Hindlimb muscle (tissue), 1 donor: Measurements from ENCODE around the gene HPDL. TPM values are rescaled to one million over a fixed set of nuclear protein-coding genes. Genes with fewer than 3 reads are reported as not detected.
"Not testable (repeated sequence)": the region's sequence is repeated elsewhere in the genome, so short reads cannot be mapped to it uniquely, and the experiment has no call there.

Source experiments
- DNase-seq: peaks from one replicate; pipeline ENCODE4 v3.0.0-alpha.2; 2013
- polyA plus RNA-seq: library from polyadenylated mRNA; unstranded; fragments of 120-200 nt; gene quantifications from one replicate; pipeline ENCODE4 v1.2.1, GENCODE V29; 2013; ENCODE audit not compliant: insufficient read length

Gene HPDL
- 1.8 TPM for polyA plus RNA-seq

GRCh38 chr1:45326627-45327623, at the start of gene HPDL:
Gene HPDL, plus strand, starts transcription at chr1:45326895. Its CDS starts 254 bp downstream, at chr1:45327149.
- peak; percentile 78 for DNase-seq

DNA sequence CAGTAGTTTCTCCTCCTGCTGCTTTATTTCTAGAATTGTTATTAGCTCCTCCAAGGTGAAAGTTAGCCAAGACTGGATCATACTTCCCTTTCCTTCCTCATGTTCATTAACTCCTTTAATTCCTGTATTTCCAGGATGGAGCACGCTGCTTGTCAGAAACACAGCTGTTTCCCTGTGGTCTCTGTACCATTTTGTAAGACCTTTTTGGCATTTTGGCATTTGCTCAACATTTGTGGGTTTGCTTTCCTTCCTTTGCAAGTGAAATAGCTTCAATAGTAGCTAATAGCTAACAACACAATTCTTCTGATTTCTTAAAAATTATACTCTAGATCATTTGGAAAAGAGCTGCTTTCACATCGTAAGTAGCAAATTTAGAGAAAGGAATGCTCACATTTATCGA, 44.3 kb upstream of the HPDL start:
- no peak for DNase-seq

DNA sequence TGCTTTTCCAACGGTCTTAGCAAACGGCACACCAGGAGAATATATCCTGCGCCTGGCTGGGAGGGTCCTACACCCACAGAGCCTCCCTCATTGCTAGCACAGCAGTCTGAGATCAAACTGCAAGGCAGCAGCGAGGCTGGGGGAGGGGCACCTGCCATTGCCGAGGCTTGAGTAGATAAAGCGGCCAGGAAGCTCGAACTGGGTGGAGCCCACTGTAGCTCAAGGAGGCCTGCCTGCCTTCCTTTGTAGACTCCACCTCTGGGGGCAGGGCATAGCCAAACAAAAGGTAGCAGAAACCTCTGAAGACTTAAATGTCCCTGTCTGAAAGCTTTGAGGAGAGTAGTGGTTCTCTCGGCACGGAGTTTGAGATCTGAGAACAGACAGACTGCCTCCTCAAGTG, 41.8 kb upstream of the HPDL start:
- not testable (repeated sequence) for DNase-seq

DNA sequence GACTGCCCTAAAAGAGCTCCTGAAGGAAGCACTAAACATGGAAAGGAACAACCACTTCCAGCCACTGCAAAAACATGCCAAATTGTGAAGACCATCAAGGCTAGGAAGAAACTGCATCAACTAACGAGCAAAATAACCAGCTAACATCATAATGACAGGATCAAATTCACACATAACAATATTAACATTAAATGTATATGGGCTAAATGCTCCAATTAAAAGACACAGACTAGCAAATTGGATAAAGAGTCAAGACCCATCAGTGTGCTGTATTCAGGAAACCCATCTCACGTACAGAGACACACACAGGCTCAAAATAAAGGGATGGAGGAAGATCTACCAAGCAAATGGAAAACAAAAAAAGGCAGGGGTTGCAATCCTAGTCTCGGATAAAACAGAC, 40.2 kb upstream of the HPDL start:
- not testable (repeated sequence) for DNase-seq

- not testable (repeated sequence) for DNase-seq
Measured at GRCh38 chr1:45291002-45291401, 35.7 kb upstream of the HPDL start.

- DNase-seq = no peak
Measured at GRCh38 chr1:45291716-45292115, 35.0 kb upstream of the HPDL start.

DNA sequence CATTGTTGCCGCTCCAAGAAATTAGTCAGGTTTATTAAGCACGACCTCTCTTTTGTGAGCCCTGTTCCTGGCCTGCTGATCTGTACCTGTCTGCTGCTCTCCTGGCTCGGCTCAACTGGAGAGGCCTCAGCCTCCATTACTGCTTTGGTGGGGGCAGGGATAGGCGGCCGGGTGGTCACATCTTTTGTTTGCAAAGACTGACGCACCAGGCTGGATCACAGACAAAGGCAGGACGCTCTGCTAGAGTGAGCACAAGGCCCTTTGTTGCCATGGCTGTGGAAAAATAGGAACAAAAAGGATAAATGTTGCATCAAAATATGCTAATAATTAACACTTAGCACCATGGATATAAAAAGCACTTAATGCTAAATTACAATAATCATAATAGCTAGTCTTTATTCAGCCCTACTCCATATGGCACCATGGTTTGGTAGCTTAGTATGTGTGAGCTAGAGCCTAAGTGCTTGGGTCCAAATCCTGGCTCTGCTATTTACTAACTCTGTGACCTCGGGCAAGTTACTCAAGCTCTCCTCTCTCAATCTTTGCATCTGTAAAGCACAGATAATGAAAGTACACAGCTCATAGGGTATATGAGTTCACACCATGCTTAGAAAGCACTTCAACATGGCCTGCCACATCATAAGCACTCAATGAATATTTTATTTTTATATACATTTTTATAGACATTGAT, 28.9 kb upstream of the HPDL start:
- DNase-seq = no peak

- DNase-seq = no peak
Measured at GRCh38 chr1:45299296-45299695, 27.4 kb upstream of the HPDL start.

DNA sequence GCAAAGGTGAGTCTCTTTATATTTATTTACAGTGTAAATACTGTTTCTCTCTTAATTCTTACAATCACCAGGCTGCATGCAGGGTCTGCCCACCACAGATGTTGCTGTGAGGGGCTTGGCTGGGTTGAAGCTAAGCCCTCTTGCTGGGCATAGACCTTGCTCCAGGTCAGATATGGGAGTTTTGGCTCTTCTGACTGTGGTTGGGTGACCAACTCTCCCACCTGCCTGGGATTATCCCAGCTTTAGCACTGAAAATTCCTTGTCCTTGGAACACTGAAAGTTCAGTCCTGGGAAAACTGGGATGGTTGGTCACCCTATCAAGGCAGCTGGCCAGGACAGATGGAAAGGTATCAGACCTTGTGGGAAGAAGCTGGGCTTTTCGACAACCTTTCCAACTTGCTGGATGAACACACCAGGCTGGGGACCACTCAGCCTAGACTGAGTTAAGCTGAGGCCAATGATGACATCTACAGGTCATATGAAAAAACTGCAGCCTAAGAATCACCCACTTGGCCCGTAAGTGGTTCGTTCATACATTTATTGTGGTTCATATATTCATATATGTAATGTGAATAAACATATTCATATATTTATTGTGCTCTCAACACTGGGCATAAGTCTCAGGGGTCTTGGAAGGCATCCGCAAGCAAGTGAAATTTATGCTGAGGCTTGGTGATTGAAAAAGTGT, 26.6 kb upstream of the HPDL start:
- peak; percentile 67 for DNase-seq

DNA sequence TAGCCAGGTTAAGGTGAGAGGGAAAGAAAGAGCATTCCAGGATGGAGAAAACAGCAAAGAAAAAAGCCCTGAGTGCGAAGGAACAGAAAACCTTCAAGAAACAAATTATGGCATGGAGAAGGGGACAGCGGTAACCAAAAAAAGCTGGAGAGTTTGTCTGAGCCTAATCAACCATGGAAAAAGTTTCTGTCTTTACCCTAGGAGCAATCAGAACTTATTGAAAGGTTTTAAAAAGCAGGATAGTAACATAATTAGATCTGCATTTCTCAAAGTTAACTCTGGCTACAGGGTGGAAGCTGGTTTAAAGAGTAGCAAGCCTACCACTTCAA, 26.1 kb upstream of the HPDL start:
- DNase-seq = no peak

DNA sequence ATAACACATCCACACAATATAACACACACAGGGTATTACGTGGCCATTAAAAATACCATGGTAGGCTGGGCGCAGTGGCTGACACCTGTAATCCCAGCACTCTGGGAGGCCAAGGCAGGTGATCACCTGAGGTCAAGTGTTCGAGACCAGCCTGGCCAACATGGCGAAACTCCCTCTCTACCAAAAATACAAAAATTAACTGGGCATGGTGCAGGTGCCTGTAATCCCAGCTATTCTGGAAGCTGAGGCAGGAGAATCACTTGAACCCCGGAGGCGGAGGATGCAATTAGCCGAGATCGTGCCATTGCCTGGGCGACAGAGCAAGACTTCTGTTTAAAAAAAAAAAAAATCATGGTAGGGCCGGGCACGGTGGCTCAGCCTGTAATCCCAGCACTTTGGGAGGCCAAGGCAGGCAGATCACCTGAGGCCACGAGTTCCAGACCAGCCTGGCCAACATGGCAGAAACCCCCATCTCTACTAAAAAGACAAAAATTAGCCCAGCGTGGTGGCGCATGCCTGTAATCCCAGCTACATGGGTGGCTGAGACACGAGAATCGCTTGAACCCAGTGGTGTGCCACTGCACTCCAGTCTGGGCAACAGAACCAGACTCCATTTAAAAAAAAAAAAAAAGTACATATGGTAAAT, 24.1 kb upstream of the HPDL start:
- DNase-seq = no peak

DNA sequence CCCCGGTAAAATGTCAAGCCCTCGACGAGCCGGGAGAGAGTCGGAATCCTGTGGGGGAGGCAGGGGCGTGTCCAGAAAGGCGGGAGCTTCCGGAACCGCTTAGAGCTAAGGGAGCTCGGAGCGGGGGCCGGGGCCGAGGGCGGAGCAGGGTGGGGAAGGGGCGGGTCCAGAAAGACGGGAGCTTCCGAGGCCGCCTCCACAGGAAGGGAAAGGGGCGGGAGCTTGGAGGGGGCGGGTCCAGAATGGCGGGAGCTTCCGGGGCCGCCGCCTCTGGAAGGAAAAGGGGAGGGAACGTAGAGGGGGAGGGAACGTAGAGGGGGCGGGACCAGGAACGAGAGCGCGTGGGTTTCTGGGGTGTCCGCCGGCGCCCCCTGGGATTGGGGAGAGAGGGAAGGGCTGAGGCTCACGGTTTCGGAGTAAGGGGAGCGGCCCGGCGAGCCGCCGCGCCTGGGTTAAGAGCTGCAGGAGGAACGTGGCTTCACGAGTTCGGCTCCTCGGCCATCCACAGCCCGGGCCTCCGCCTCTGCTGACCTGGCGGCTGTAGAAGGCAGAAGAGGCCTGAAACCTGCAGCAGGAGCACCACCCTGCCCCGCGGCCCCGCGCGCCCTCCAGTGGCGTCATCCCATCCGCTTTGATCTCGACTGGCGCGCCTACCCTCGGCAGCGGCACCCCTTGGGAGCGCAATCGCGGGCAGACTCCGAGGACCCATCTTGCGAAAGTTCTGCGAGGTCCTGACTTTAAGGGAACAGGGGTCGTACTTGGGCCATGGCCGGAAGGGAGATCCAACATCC, 23.0 kb upstream of the HPDL start:
- peak; percentile 96 for DNase-seq

DNA sequence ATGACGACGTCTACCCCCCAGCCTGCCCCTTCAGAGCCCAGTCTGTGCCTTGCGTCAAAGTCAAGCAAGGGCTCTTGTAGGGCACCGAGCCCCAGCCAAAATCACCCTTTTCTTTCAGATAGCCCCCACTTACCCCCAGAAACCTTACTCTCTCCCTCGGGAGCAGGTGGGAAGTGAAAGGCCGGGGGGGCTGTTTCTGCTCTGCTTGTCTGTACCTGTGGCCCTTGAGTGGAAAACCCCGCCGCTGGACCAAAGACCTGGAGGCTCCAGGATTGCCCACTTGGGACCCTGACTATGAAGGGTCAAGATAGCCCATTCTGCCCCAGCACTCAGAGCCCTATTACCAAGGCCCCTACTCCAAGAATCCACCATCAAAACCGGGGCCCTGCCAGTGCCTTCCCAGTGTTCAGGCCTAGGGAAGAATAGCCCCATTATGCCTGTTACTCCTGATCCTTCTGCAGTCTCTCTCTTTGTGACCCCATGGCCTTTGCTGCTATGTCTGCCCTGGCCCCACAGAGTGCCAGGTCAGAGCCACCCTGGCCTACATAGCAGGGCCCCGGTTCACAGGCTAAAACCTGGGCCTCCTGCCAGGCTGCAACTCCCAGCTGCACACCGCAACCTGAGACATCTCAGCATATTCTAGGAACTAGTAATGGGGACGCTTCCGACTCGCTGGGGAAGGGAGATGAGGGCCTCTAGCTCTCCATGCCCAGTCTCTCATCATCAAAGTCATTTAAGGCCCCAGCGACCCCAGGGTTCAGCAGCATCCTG, 22.2 kb upstream of the HPDL start:
- DNase-seq = peak; percentile 19

DNA sequence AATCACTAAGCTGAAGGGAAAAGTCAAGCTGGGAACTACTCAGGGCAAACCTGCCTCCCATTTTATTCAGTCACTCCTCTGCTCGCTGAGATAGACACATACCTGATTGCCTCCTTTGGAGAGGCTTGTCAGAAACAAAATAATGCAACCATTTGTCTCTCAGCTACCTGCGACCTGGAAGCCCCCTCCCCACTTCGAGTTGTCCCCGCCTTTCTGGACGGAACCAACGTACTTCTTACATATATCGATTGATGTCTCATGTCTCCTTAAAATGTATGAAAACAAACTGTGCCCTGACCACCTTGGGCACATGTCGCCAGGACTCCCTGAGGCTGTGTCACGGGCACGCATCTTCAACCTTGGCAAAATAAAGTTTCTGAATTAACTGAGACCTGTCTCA, 21.5 kb upstream of the HPDL start:
- no peak for DNase-seq

- no peak for DNase-seq
Measured at GRCh38 chr1:45306319-45306718, 20.4 kb upstream of the HPDL start.

DNA sequence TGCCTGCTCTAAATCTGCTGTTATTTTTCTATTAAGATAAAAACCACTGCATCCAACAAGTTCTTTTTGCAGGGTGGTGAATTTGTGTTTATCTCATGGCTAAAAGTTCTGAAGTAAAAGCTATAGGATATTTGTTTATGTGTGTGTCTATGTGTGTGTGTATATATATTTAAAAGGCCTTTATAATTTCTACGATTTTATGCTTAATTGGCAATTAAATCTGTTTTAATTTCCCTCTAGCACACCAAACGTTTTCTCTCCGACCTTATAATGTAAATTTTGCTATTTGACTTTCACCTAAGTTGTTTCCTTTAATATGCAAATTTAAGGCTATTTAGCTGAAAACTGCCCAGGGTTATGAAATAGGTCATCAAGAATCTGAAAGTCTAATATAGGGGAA, 19.8 kb upstream of the HPDL start:
- no peak for DNase-seq

- DNase-seq = no peak
Measured at GRCh38 chr1:45314266-45314665, 12.4 kb upstream of the HPDL start.

GRCh38 chr1:45317166-45317565, 9.5 kb upstream of the HPDL start:
- no peak for DNase-seq

- no peak for DNase-seq
Measured at GRCh38 chr1:45319761-45320160, 6.9 kb upstream of the HPDL start.

- DNase-seq = no peak
Measured at GRCh38 chr1:45321444-45321843, 5.3 kb upstream of the HPDL start.

GRCh38 chr1:45322486-45323040, 4.1 kb upstream of the HPDL start:
- no peak for DNase-seq
